Measurements from ENCODE around the gene SUGP2. TPM values are rescaled to one million over a fixed set of nuclear protein-coding genes. Genes with fewer than 3 reads are reported as not detected.

SUGP2 gene
- total and polyA plus RNA-seq, 2 experiments from 2014 or later: 102 to 109 TPM

DNA sequence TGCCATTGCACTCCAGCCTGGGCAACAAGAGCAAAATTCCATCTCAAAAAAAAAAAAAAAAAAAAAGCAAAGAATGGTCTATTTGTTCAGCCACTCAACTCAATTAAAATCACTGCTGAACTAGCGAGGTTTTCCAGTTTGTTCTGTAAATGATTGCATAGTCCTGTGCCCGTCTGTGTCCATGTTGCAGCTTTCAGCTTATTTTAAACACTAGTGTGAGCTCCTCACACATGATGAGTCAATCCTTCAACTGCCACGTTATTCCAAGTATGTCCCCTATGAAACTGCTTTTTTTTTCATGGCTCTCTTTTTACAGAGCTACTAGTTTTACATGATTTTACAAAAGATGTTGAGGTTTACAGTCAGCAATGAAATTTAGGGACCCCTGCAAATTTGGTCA, 12.2 kb downstream of the SUGP2 start:
- no peak for DNase-seq (ENCODE audit: low spot score)
- Mint-ChIP-seq H3K27ac (no peak overlapping the region), H3K9me3 (no peaks in the 10 kb centered on the region), H3K4me3 (no peak overlapping the region), H3K27me3 (ENCODE audit: insufficient read depth, low read depth, poor library complexity) (no peaks in the 10 kb centered on the region), H3K4me1 (no peaks in the 10 kb centered on the region), H3K36me3 (ENCODE audit: low read depth) (peaks cover 71% of the 10 kb centered on the region)
- Histone ChIP-seq H3K36me3 (ENCODE audit: insufficient read depth) (peaks cover 46% of the 10 kb centered on the region), H3K4me2 (no peak overlapping the region), H3K4me1 (ENCODE audit: insufficient read depth) (no peaks in the 10 kb centered on the region), H3K27ac (ENCODE audit: low read depth) (no peak overlapping the region), H3K9me2 (ENCODE audit: insufficient read depth) (no peaks in the 10 kb centered on the region), H3K79me2 (replicated peaks; ENCODE audit: insufficient read depth) (peaks cover 62% of the 10 kb centered on the region), H2AFZ (no peak overlapping the region), H3K27me3 (ENCODE audit: insufficient read depth) (no peaks in the 10 kb centered on the region), H3F3A (replicated peaks; ENCODE audit: low read depth) (0 out of 2 replicates have a peak, but pooled peaks cover 14% of the 10 kb centered on the region), H3K4me3 (no peak overlapping the region), H4K20me1 (replicated peaks; ENCODE audit: insufficient read depth) (peaks cover 61% of the 10 kb centered on the region)
- TF ChIP-seq STAT1 (IDR thresholded peaks at IDR 0.05; ENCODE audit: unreplicated experiment): no peak
- TF ChIP-seq, protein P1, sequence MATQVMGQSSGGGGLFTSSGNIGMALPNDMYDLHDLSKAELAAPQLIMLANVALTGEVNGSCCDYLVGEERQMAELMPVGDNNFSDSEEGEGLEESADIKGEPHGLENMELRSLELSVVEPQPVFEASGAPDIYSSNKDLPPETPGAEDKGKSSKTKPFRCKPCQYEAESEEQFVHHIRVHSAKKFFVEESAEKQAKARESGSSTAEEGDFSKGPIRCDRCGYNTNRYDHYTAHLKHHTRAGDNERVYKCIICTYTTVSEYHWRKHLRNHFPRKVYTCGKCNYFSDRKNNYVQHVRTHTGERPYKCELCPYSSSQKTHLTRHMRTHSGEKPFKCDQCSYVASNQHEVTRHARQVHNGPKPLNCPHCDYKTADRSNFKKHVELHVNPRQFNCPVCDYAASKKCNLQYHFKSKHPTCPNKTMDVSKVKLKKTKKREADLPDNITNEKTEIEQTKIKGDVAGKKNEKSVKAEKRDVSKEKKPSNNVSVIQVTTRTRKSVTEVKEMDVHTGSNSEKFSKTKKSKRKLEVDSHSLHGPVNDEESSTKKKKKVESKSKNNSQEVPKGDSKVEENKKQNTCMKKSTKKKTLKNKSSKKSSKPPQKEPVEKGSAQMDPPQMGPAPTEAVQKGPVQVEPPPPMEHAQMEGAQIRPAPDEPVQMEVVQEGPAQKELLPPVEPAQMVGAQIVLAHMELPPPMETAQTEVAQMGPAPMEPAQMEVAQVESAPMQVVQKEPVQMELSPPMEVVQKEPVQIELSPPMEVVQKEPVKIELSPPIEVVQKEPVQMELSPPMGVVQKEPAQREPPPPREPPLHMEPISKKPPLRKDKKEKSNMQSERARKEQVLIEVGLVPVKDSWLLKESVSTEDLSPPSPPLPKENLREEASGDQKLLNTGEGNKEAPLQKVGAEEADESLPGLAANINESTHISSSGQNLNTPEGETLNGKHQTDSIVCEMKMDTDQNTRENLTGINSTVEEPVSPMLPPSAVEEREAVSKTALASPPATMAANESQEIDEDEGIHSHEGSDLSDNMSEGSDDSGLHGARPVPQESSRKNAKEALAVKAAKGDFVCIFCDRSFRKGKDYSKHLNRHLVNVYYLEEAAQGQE (IDR thresholded peaks at IDR 0.05; ENCODE audit: unreplicated experiment): no peak
- no peak for TF ChIP-seq JUNB (IDR thresholded peaks at IDR 0.05; ENCODE audit: unreplicated experiment)
- TF ChIP-seq, protein P2, sequence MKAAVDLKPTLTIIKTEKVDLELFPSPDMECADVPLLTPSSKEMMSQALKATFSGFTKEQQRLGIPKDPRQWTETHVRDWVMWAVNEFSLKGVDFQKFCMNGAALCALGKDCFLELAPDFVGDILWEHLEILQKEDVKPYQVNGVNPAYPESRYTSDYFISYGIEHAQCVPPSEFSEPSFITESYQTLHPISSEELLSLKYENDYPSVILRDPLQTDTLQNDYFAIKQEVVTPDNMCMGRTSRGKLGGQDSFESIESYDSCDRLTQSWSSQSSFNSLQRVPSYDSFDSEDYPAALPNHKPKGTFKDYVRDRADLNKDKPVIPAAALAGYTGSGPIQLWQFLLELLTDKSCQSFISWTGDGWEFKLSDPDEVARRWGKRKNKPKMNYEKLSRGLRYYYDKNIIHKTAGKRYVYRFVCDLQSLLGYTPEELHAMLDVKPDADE (IDR thresholded peaks at IDR 0.05): no peak
- no peak for TF ChIP-seq ZNF331 (CRISPR knock-in tag; IDR thresholded peaks at IDR 0.05; ENCODE audit: low read depth)
- no peak for TF ChIP-seq EZH2 (IDR thresholded peaks at IDR 0.05; ENCODE audit: low read depth, unreplicated experiment)
- TF ChIP-seq, protein P3, sequence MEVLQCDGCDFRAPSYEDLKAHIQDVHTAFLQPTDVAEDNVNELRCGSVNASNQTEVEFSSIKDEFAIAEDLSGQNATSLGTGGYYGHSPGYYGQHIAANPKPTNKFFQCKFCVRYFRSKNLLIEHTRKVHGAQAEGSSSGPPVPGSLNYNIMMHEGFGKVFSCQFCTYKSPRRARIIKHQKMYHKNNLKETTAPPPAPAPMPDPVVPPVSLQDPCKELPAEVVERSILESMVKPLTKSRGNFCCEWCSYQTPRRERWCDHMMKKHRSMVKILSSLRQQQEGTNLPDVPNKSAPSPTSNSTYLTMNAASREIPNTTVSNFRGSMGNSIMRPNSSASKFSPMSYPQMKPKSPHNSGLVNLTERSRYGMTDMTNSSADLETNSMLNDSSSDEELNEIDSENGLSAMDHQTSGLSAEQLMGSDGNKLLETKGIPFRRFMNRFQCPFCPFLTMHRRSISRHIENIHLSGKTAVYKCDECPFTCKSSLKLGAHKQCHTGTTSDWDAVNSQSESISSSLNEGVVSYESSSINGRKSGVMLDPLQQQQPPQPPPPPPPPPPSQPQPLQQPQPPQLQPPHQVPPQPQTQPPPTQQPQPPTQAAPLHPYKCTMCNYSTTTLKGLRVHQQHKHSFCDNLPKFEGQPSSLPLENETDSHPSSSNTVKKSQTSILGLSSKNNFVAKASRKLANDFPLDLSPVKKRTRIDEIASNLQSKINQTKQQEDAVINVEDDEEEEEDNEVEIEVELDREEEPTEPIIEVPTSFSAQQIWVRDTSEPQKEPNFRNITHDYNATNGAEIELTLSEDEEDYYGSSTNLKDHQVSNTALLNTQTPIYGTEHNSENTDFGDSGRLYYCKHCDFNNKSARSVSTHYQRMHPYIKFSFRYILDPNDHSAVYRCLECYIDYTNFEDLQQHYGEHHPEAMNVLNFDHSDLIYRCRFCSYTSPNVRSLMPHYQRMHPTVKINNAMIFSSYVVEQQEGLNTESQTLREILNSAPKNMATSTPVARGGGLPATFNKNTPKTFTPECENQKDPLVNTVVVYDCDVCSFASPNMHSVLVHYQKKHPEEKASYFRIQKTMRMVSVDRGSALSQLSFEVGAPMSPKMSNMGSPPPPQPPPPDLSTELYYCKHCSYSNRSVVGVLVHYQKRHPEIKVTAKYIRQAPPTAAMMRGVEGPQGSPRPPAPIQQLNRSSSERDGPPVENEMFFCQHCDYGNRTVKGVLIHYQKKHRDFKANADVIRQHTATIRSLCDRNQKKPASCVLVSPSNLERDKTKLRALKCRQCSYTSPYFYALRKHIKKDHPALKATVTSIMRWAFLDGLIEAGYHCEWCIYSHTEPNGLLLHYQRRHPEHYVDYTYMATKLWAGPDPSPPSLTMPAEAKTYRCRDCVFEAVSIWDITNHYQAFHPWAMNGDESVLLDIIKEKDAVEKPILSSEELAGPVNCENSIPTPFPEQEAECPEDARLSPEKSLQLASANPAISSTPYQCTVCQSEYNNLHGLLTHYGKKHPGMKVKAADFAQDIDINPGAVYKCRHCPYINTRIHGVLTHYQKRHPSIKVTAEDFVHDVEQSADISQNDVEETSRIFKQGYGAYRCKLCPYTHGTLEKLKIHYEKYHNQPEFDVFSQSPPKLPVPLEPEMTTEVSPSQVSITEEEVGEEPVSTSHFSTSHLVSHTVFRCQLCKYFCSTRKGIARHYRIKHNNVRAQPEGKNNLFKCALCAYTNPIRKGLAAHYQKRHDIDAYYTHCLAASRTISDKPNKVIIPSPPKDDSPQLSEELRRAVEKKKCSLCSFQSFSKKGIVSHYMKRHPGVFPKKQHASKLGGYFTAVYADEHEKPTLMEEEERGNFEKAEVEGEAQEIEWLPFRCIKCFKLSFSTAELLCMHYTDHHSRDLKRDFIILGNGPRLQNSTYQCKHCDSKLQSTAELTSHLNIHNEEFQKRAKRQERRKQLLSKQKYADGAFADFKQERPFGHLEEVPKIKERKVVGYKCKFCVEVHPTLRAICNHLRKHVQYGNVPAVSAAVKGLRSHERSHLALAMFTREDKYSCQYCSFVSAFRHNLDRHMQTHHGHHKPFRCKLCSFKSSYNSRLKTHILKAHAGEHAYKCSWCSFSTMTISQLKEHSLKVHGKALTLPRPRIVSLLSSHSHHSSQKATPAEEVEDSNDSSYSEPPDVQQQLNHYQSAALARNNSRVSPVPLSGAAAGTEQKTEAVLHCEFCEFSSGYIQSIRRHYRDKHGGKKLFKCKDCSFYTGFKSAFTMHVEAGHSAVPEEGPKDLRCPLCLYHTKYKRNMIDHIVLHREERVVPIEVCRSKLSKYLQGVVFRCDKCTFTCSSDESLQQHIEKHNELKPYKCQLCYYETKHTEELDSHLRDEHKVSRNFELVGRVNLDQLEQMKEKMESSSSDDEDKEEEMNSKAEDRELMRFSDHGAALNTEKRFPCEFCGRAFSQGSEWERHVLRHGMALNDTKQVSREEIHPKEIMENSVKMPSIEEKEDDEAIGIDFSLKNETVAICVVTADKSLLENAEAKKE (CRISPR knock-in tag; IDR thresholded peaks at IDR 0.05): no peak
- TF ChIP-seq ZNF114 (CRISPR knock-in tag; IDR thresholded peaks at IDR 0.05): no peak
- TF ChIP-seq EZH2phosphoT487 (IDR thresholded peaks at IDR 0.05; ENCODE audit: unreplicated experiment): no peak
- no peak for ATAC-seq

Data from GM23338 (cell line).